Measurements from ENCODE around the gene MAB21L4.

MAB21L4 gene

GRCh38 chr2:240839152-240840143 is 56.5 kb downstream of the MAB21L4 start:
- H3K4me3 ChIP-seq (ENCODE audit: low read depth, low read length): no peak overlapping the region
- H3K9ac ChIP-seq: no peak overlapping the region
- H3K79me2 ChIP-seq: no peaks in the 10 kb centered on the region
- no peaks in the 10 kb centered on the region for H3K36me3 ChIP-seq (ENCODE audit: control insufficient read depth, insufficient read depth, low read length)
- no peaks in the 10 kb centered on the region for H3K27me3 ChIP-seq (ENCODE audit: control insufficient read depth, insufficient read depth, low read length)
- H3K4me2 ChIP-seq (ENCODE audit: low read length): no peak overlapping the region
- no peak overlapping the region for H3K27ac ChIP-seq
- H3K4me1 ChIP-seq: no peaks in the 10 kb centered on the region
- no peak for TF ChIP-seq CTCF (IDR thresholded peaks at IDR 0.05)
- no peak overlapping the region for H2AFZ ChIP-seq
- no peaks in the 10 kb centered on the region for H3K9me3 ChIP-seq (ENCODE audit: control insufficient read depth, low read length)

- no peaks in the 10 kb centered on the region for H3K27me3 ChIP-seq (ENCODE audit: control insufficient read depth, insufficient read depth, low read length)
- no peak overlapping the region for H3K4me3 ChIP-seq (ENCODE audit: low read depth, low read length)
- no peak overlapping the region for H3K9ac ChIP-seq
- H2AFZ ChIP-seq: no peak overlapping the region
- H3K27ac ChIP-seq: no peak overlapping the region
- no peaks in the 10 kb centered on the region for H3K79me2 ChIP-seq
- no peaks in the 10 kb centered on the region for H3K36me3 ChIP-seq (ENCODE audit: control insufficient read depth, insufficient read depth, low read length)
- H3K4me1 ChIP-seq: no peaks in the 10 kb centered on the region
- no peak for TF ChIP-seq CTCF (IDR thresholded peaks at IDR 0.05)
- H3K4me2 ChIP-seq (ENCODE audit: low read length): no peak overlapping the region
- no peaks in the 10 kb centered on the region for H3K9me3 ChIP-seq (ENCODE audit: control insufficient read depth, low read length)
Observed at GRCh38 chr2:240837621-240838020, 58.3 kb downstream of the MAB21L4 start.

GRCh38 chr2:240836781-240837467 is 59.0 kb downstream of the MAB21L4 start:
- Histone ChIP-seq H3K36me3 (ENCODE audit: control insufficient read depth, insufficient read depth, low read length) (no peaks in the 10 kb centered on the region), H3K4me2 (ENCODE audit: low read length) (no peak overlapping the region), H3K4me1 (no peaks in the 10 kb centered on the region), H3K27me3 (ENCODE audit: control insufficient read depth, insufficient read depth, low read length) (no peaks in the 10 kb centered on the region), H3K79me2 (no peaks in the 10 kb centered on the region), H2AFZ (no peak overlapping the region), H3K9me3 (ENCODE audit: control insufficient read depth, low read length) (no peaks in the 10 kb centered on the region), H3K9ac (no peak overlapping the region), H3K27ac (no peak overlapping the region), H3K4me3 (ENCODE audit: low read depth, low read length) (no peak overlapping the region)
- TF ChIP-seq CTCF (IDR thresholded peaks at IDR 0.05): no peak
